ENCODE measurements around the gene OR5M3. TPM values are rescaled to one million over a fixed set of nuclear protein-coding genes. Genes with fewer than 3 reads are reported as not detected.

The OR5M3 gene
- total RNA-seq (2021) (not detected in 3 replicates), Bru-seq, nascent RNA (not detected)
- long read RNA-seq, experiment 1: 0 reads
- long read RNA-seq, experiment 2: 0 reads
- long read RNA-seq, experiment 3: 0 reads

DNA sequence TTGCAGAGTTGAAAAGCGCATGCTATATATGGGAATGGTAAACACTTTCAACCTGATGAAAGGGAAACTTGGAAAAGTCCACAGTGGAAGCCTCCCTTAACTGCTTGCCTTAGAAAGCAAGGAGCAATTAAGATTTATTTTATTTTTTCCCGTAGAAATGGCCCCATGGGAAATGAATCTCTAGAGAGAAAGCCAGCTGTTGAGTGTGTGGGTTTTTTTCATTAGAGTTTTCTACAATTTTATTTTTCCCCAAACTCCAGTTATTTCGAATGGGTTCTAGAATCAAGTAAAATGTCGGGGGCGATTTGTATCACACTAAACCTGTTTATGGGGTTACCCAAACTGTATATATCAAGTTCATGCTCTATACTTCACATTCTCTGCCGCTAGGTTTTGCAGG, at the start of gene OR5M3:
OR5M3 (minus strand) TSS at position 101 of the 400 bp plus-strand sequence. CDS start 2,855 bp downstream, outside the sequence.
- TF ChIP-seq ZNF138 (CRISPR knock-in tag; conservative IDR thresholded peaks at IDR 0.05): no peak
- no peak for TF ChIP-seq CREM (CRISPR knock-in tag; IDR thresholded peaks at IDR 0.05)
- TF ChIP-seq MXD4 (CRISPR knock-in tag; IDR thresholded peaks at IDR 0.05; ENCODE audit: borderline replicate concordance): no peak
- TF ChIP-seq KAT7 (CRISPR knock-in tag; IDR thresholded peaks at IDR 0.05; ENCODE audit: borderline replicate concordance): no peak
- no peak for TF ChIP-seq ETV6 (CRISPR knock-in tag; IDR thresholded peaks at IDR 0.05)
- TF ChIP-seq, protein P1, sequence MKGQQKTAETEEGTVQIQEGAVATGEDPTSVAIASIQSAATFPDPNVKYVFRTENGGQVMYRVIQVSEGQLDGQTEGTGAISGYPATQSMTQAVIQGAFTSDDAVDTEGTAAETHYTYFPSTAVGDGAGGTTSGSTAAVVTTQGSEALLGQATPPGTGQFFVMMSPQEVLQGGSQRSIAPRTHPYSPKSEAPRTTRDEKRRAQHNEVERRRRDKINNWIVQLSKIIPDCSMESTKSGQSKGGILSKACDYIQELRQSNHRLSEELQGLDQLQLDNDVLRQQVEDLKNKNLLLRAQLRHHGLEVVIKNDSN (CRISPR knock-in tag; IDR thresholded peaks at IDR 0.05): no peak
- no peak for TF ChIP-seq JUN (CRISPR knock-in tag; IDR thresholded peaks at IDR 0.05)
- TF ChIP-seq, protein P2, sequence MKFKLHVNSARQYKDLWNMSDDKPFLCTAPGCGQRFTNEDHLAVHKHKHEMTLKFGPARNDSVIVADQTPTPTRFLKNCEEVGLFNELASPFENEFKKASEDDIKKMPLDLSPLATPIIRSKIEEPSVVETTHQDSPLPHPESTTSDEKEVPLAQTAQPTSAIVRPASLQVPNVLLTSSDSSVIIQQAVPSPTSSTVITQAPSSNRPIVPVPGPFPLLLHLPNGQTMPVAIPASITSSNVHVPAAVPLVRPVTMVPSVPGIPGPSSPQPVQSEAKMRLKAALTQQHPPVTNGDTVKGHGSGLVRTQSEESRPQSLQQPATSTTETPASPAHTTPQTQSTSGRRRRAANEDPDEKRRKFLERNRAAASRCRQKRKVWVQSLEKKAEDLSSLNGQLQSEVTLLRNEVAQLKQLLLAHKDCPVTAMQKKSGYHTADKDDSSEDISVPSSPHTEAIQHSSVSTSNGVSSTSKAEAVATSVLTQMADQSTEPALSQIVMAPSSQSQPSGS (CRISPR knock-in tag; IDR thresholded peaks at IDR 0.05; ENCODE audit: borderline replicate concordance, low read depth): no peak
- TF ChIP-seq, protein P3, sequence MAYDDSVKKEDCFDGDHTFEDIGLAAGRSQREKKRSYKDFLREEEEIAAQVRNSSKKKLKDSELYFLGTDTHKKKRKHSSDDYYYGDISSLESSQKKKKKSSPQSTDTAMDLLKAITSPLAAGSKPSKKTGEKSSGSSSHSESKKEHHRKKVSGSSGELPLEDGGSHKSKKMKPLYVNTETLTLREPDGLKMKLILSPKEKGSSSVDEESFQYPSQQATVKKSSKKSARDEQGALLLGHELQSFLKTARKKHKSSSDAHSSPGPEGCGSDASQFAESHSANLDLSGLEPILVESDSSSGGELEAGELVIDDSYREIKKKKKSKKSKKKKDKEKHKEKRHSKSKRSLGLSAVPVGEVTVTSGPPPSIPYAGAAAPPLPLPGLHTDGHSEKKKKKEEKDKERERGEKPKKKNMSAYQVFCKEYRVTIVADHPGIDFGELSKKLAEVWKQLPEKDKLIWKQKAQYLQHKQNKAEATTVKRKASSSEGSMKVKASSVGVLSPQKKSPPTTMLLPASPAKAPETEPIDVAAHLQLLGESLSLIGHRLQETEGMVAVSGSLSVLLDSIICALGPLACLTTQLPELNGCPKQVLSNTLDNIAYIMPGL (CRISPR knock-in tag; IDR thresholded peaks at IDR 0.05): no peak
- TF ChIP-seq, protein P4, sequence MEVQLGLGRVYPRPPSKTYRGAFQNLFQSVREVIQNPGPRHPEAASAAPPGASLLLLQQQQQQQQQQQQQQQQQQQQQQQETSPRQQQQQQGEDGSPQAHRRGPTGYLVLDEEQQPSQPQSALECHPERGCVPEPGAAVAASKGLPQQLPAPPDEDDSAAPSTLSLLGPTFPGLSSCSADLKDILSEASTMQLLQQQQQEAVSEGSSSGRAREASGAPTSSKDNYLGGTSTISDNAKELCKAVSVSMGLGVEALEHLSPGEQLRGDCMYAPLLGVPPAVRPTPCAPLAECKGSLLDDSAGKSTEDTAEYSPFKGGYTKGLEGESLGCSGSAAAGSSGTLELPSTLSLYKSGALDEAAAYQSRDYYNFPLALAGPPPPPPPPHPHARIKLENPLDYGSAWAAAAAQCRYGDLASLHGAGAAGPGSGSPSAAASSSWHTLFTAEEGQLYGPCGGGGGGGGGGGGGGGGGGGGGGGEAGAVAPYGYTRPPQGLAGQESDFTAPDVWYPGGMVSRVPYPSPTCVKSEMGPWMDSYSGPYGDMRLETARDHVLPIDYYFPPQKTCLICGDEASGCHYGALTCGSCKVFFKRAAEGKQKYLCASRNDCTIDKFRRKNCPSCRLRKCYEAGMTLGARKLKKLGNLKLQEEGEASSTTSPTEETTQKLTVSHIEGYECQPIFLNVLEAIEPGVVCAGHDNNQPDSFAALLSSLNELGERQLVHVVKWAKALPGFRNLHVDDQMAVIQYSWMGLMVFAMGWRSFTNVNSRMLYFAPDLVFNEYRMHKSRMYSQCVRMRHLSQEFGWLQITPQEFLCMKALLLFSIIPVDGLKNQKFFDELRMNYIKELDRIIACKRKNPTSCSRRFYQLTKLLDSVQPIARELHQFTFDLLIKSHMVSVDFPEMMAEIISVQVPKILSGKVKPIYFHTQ (CRISPR knock-in tag; IDR thresholded peaks at IDR 0.05): no peak
- TF ChIP-seq ZNF232 (CRISPR knock-in tag; IDR thresholded peaks at IDR 0.05): no peak
- TF ChIP-seq ATF1 (CRISPR knock-in tag; IDR thresholded peaks at IDR 0.05): no peak
- no peak for TF ChIP-seq JAZF1 (CRISPR knock-in tag; IDR thresholded peaks at IDR 0.05)
- no peaks in the 10 kb centered on the region for H3K36me3 Mint-ChIP-seq
- no peak for DNase-seq (ENCODE audit: low spot score)
- H3K27ac Mint-ChIP-seq: no peak within 1 kb of the TSS
- H3K4me1 Mint-ChIP-seq: no peaks in the 10 kb centered on the region
- no peaks in the 10 kb centered on the region for H3K9me3 Mint-ChIP-seq
- CTCF ChIA-PET: no interaction called here
- no peak within 1 kb of the TSS for H3K4me3 Mint-ChIP-seq
- POLR2A ChIA-PET: no interaction called here
- no peak for ATAC-seq
- no peaks in the 10 kb centered on the region for H3K27me3 Mint-ChIP-seq (ENCODE audit: low read depth)

GRCh38 chr11:56522008-56522407, 48.9 kb upstream of the OR5M3 start:
- no peak for TF ChIP-seq FOXP1 (CRISPR knock-in tag; IDR thresholded peaks at IDR 0.05; ENCODE audit: borderline replicate concordance)
- TF ChIP-seq FOXJ3 (CRISPR knock-in tag; IDR thresholded peaks at IDR 0.05; ENCODE audit: borderline replicate concordance): no peak
- no peak for TF ChIP-seq ZNF671 (CRISPR knock-in tag; IDR thresholded peaks at IDR 0.05)
- TF ChIP-seq NR1H2 (CRISPR knock-in tag; IDR thresholded peaks at IDR 0.05): no peak
- no peak for TF ChIP-seq ESRRA (CRISPR knock-in tag; IDR thresholded peaks at IDR 0.05; ENCODE audit: borderline replicate concordance)
- no peak for TF ChIP-seq ZNF138 (CRISPR knock-in tag; conservative IDR thresholded peaks at IDR 0.05)
- TF ChIP-seq EMX1 (CRISPR knock-in tag; IDR thresholded peaks at IDR 0.05): no peak
- no peak for TF ChIP-seq TEAD1 (CRISPR knock-in tag; IDR thresholded peaks at IDR 0.05)
- no peak for TF ChIP-seq IRF2 (CRISPR knock-in tag; IDR thresholded peaks at IDR 0.05; ENCODE audit: borderline replicate concordance, low read depth)
- TF ChIP-seq NR2C2 (CRISPR knock-in tag; IDR thresholded peaks at IDR 0.05): no peak
- H3K4me3 Mint-ChIP-seq: no peak overlapping the region
- no peak overlapping the region for H3K27ac Mint-ChIP-seq
- H3K36me3 Mint-ChIP-seq: no peaks in the 10 kb centered on the region
- DNase-seq (ENCODE audit: low spot score) (peak; percentile 16), ATAC-seq (peak; percentile 60)
- ChIA-PET POLR2A (no interaction called here), CTCF (interaction anchor here (1.0 kb wide), 1 partner anchor 260 kb away, joined by 4 read pairs; no protein-coding TSS in a partner anchor)
- H3K9me3 Mint-ChIP-seq: peaks cover 12% of the 10 kb centered on the region
- peaks cover 4% of the 10 kb centered on the region for H3K27me3 Mint-ChIP-seq (ENCODE audit: low read depth)
- H3K4me1 Mint-ChIP-seq: 0 out of 2 replicates have a peak, but pooled peaks cover 2% of the 10 kb centered on the region
